ENCODE measurements around the gene STK32C. TPM values are rescaled to one million over a fixed set of nuclear protein-coding genes. Genes with fewer than 3 reads are reported as not detected.

STK32C gene
- total RNA-seq, 6 experiments from 2014 or later = 1.6 to 3.5 (median 2.1) TPM

- Histone ChIP-seq H3K27ac (no peak overlapping the region), H3K36me3 (no peaks in the 10 kb centered on the region), H3K9me3 (no peaks in the 10 kb centered on the region), H3K27me3 (no peaks in the 10 kb centered on the region), H3K4me3 (no peak overlapping the region), H3K4me1 (no peaks in the 10 kb centered on the region)
- ATAC-seq (no peak), DNase-seq (no peak)
- no peak for TF ChIP-seq POLR2A (IDR thresholded peaks at IDR 0.05)
- TF ChIP-seq, protein P1, sequence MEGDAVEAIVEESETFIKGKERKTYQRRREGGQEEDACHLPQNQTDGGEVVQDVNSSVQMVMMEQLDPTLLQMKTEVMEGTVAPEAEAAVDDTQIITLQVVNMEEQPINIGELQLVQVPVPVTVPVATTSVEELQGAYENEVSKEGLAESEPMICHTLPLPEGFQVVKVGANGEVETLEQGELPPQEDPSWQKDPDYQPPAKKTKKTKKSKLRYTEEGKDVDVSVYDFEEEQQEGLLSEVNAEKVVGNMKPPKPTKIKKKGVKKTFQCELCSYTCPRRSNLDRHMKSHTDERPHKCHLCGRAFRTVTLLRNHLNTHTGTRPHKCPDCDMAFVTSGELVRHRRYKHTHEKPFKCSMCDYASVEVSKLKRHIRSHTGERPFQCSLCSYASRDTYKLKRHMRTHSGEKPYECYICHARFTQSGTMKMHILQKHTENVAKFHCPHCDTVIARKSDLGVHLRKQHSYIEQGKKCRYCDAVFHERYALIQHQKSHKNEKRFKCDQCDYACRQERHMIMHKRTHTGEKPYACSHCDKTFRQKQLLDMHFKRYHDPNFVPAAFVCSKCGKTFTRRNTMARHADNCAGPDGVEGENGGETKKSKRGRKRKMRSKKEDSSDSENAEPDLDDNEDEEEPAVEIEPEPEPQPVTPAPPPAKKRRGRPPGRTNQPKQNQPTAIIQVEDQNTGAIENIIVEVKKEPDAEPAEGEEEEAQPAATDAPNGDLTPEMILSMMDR (IDR thresholded peaks at IDR 0.05) = no peak
- WGBS (ENCODE audit: insufficient coverage, low coverage, low lambda C conversion rate, missing lambda C conversion rate) = 70% methylated on average over 8 of the region's 17 CpGs
- intact Hi-C loops (cut with DNase I) = no loop called here
Measured at GRCh38 chr10:132249824-132250375, 57.9 kb downstream of the STK32C start.

GRCh38 chr10:132249226-132249724 is 58.5 kb downstream of the STK32C start:
- TF ChIP-seq, protein P1 (IDR thresholded peaks at IDR 0.05) = no peak
- TF ChIP-seq POLR2A (IDR thresholded peaks at IDR 0.05) = no peak
- intact Hi-C loops (cut with DNase I) = no loop called here
- Histone ChIP-seq H3K27me3 (no peaks in the 10 kb centered on the region), H3K27ac (no peak overlapping the region), H3K9me3 (no peaks in the 10 kb centered on the region), H3K4me1 (no peaks in the 10 kb centered on the region), H3K36me3 (no peaks in the 10 kb centered on the region), H3K4me3 (no peak overlapping the region)
- no CpG with 5 or more reads among the region's 11 CpGs for WGBS (ENCODE audit: insufficient coverage, low coverage, low lambda C conversion rate, missing lambda C conversion rate)
- DNase-seq (no peak), ATAC-seq (peak in 1 of 4 donors; percentile 2)

- ATAC-seq (peak; percentile 9 to 71 (median 61)), DNase-seq (peak in 1 of 3 donors; percentile 47)
- WGBS (ENCODE audit: insufficient coverage, low coverage, low lambda C conversion rate, missing lambda C conversion rate) = 54% methylated on average over 7 of the region's 38 CpGs
Measured at GRCh38 chr10:132248455-132249225, 59.1 kb downstream of the STK32C start.

DNA sequence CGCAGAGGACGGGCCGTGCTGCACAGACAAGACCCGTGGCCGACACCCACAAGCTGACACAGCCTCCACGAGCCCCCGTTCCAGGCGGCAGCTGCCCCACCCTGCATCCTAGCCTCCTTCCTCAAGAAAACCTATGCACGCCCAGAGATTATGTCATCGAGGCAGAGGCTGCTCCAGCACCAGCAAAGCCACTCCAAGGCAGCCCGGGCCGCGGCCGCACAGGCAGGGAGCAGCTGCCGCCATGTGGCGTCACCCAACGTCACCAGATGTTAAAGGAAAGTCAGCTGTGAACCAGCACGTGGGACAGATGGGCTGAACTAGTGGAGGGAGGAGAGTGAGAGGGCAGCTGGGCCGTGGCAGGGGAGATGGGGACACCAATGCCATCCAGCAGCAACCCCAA is 59.8 kb downstream of the STK32C start:
- H3K27me3 ChIP-seq = no peaks in the 10 kb centered on the region
- H3K4me1 ChIP-seq = no peaks in the 10 kb centered on the region
- no peak for DNase-seq
- no peak for ATAC-seq
- 34% methylated on average over 2 of the region's 19 CpGs for WGBS (ENCODE audit: insufficient coverage, low coverage, low lambda C conversion rate, missing lambda C conversion rate)
- H3K4me3 ChIP-seq = no peak overlapping the region
- intact Hi-C loops (cut with DNase I) = no loop called here
- H3K27ac ChIP-seq = no peak overlapping the region
- H3K36me3 ChIP-seq = no peaks in the 10 kb centered on the region
- H3K9me3 ChIP-seq = no peaks in the 10 kb centered on the region
- TF ChIP-seq, protein P1 (IDR thresholded peaks at IDR 0.05) = no peak
- no peak for TF ChIP-seq POLR2A (IDR thresholded peaks at IDR 0.05)

More at GRCh38 chr10:132248455-132249225, 59.1 kb downstream of the STK32C start:
- H3K9me3 ChIP-seq = no peaks in the 10 kb centered on the region
- TF ChIP-seq, protein P1 (IDR thresholded peaks at IDR 0.05) = no peak
- TF ChIP-seq POLR2A (IDR thresholded peaks at IDR 0.05) = no peak
- no peaks in the 10 kb centered on the region for H3K36me3 ChIP-seq
- H3K27ac ChIP-seq = no peak overlapping the region
- H3K4me1 ChIP-seq = no peaks in the 10 kb centered on the region
- intact Hi-C loops (cut with DNase I) = no loop called here
- H3K4me3 ChIP-seq = no peak overlapping the region
- H3K27me3 ChIP-seq = no peaks in the 10 kb centered on the region

All from right lobe of liver (tissue), 6 donors.